Measurements from ENCODE around the gene CHRFAM7A.
"Not testable (repeated sequence)": the region's sequence is repeated elsewhere in the genome, so short reads cannot be mapped to it uniquely, and the experiment has no call there.

DNA sequence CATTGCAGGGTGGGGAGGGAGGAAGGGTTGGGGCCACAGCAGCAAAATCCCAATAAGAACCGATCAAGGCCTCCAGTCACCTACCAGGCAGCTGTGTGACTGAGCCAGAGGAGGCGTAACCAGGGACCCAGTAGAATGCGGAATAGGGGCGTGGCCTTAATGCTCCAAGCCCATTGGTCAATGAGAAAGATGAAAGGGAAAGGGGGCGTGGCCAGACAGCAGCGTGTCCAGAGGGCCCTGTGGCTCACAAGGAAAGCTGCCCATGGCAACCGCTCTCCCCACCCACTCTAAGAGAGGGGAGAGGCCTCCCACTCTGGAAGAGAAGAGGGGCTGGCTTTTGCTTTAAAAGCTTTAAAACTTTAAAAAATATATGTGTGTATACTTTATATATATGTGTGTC lies 20.8 kb upstream of the CHRFAM7A start, which contains the start of gene GOLGA8R:
- not testable (repeated sequence) for TF ChIP-seq CTCF, POLR2A, POLR2AphosphoS5, EP300 (IDR thresholded peaks at IDR 0.05)

All from sigmoid colon (tissue), 4 donors.